HCT116 (cell line): ENCODE measurements around the gene ESRRB. TPM values are rescaled to one million over a fixed set of nuclear protein-coding genes. Genes with fewer than 3 reads are reported as not detected.

Source experiments
- ATAC-seq: fragments of 200-7000 bp; cut with Tn5 transposase; 2 replicates; pipeline ENCODE4 v1.9.1; 2020; ENCODE audit warnings: mild to moderate bottlenecking, moderate library complexity
- BruUV-seq: library from RNA; stranded (reverse); fragments of 400-500 nt; replicated peaks from 2 replicates; lab custom pipeline; 2021; lab: Mats Ljungman, UMichigan
- CTCF ChIA-PET: fragments of 300-600 bp; sonication (Branson Sonifier 250); formaldehyde crosslinking; loops from one replicate; lab custom pipeline; 2021; ENCODE audit warnings: antibody characterized with exemption; lab: Charles Lee
- POLR2A ChIA-PET: fragments of 300-600, 350-600 bp; sonication (Branson Sonifier 250); formaldehyde crosslinking; loops from one replicate; lab custom pipeline; 2021; ENCODE audit warnings: antibody characterized with exemption; lab: Charles Lee
- RAD21 ChIA-PET, 2 experiments: fragments of 300-600 bp; sonication (Branson Sonifier 250); formaldehyde crosslinking; loops; one replicate each; lab custom pipeline; 2023; ENCODE audit warnings: low total read pairs in 2 of 2; ENCODE audit not compliant: uncharacterized antibody in 2 of 2, unreplicated experiment in 2 of 2, low non-redundant PET in 1 of 2; lab: Charles Lee
- DNase-seq: peaks from one replicate; pipeline ENCODE4 v3.0.0-alpha.2; 2010; ENCODE audit warnings: low read depth, low spot score
- H2AFZ ChIP-seq: fragments of 200-600 bp; shearing (Covaris generic), sonication (generic); 2 replicates; pipeline ENCODE4 v1.6.1; 2017; ENCODE audit warnings: low read depth, mixed run types, mixed read lengths, antibody characterized with exemption, low read length; ENCODE audit not compliant: poor library complexity, severe bottlenecking
- H3K27ac ChIP-seq: 2 replicates; pipeline ENCODE4 v1.5.1; 2012; ENCODE audit warnings: low read depth, low read length
- H3K27me3 ChIP-seq: fragments of 200-600 bp; sonication (generic); 2 replicates; pipeline ENCODE4 v1.6.1; 2016; ENCODE audit warnings: mixed run types, low read length, mixed read lengths; ENCODE audit not compliant: insufficient read depth
- H3K36me3 ChIP-seq, 2 experiments: fragments of 200-500 bp in 1 of 2; fragments of 200-600 bp in 1 of 2; sonication (Bioruptor generic) in 1 of 2; sonication (generic) in 1 of 2; 2 replicates each; pipeline versions ENCODE4 v1.5.1 to v1.6.1; 2014 to 2016; ENCODE audit warnings: low read length in 2 of 2, inconsistent platforms in 1 of 2, mixed read lengths in 1 of 2, mixed run types in 1 of 2; ENCODE audit not compliant: insufficient read depth in 2 of 2, control insufficient read depth in 1 of 2
- H3K4me1 ChIP-seq, 2 experiments: fragments of 200-600 bp in 1 of 2; sonication (generic) in 1 of 2; 2 replicates each; pipeline versions ENCODE4 v1.5.1 to v1.6.1; 2012 to 2017; ENCODE audit warnings: low read length in 2 of 2, inconsistent platforms in 1 of 2, mild to moderate bottlenecking in 1 of 2, mixed read lengths in 1 of 2, mixed run types in 1 of 2, moderate library complexity in 1 of 2; ENCODE audit not compliant: insufficient read depth in 2 of 2, control insufficient read depth in 1 of 2
- H3K4me2 ChIP-seq: fragments of 200-600 bp; sonication (generic); 2 replicates; pipeline ENCODE4 v1.6.1; 2017; ENCODE audit warnings: mixed run types, low read length, mixed read lengths
- H3K4me3 ChIP-seq, 2 experiments: fragments of 200-600 bp in 1 of 2; sonication (generic) in 1 of 2; replicated peaks in 1 of 2; 2 replicates each; pipeline ENCODE4 v1.5.1; 2011 to 2016; ENCODE audit warnings: low read length in 2 of 2, control low read depth in 1 of 2, low read depth in 1 of 2, mild to moderate bottlenecking in 1 of 2, mixed read lengths in 1 of 2, mixed run types in 1 of 2
- H3K79me2 ChIP-seq: fragments of 200-600 bp; sonication (generic); 2 replicates; pipeline ENCODE4 v1.6.1; 2017; ENCODE audit warnings: mild to moderate bottlenecking, mixed run types, low read length, moderate library complexity, mixed read lengths; ENCODE audit not compliant: insufficient read depth
- H3K9ac ChIP-seq: fragments of 200-600 bp; sonication (generic); 2 replicates; pipeline ENCODE4 v1.6.1; 2016; ENCODE audit warnings: low read length, mixed read lengths
- H3K9me2 ChIP-seq: fragments of 200-600 bp; sonication (generic), shearing (Covaris generic); 2 replicates; pipeline ENCODE4 v1.6.1; 2017; ENCODE audit warnings: mixed run types, mild to moderate bottlenecking, moderate library complexity; ENCODE audit not compliant: insufficient read depth
- H3K9me3 ChIP-seq, 2 experiments: fragments of 200-500 bp in 1 of 2; fragments of 200-600 bp in 1 of 2; sonication (Bioruptor generic) in 1 of 2; sonication (generic) in 1 of 2; 2 replicates each; pipeline ENCODE4 v1.6.1; 2014 to 2017; ENCODE audit warnings: low read length in 2 of 2, mixed read lengths in 2 of 2, inconsistent platforms in 1 of 2, low read depth in 1 of 2, mild to moderate bottlenecking in 1 of 2, mixed run types in 1 of 2, moderate library complexity in 1 of 2; ENCODE audit not compliant: control insufficient read depth in 1 of 2, insufficient read depth in 1 of 2
- H4K20me1 ChIP-seq: fragments of 200-600 bp; sonication (generic), shearing (Covaris generic); 2 replicates; pipeline ENCODE4 v1.6.1; 2017; ENCODE audit warnings: mixed run types, mild to moderate bottlenecking, moderate library complexity; ENCODE audit not compliant: insufficient read depth
- CBX3 ChIP-seq: IDR thresholded peaks from 2 replicates; pipeline ENCODE4 v1.6.1; 2012; ENCODE audit warnings: low read depth
- CEBPB ChIP-seq: IDR thresholded peaks from 2 replicates; pipeline ENCODE4 v1.6.1; 2012; ENCODE audit warnings: low read depth
- EGR1 ChIP-seq: IDR thresholded peaks from 2 replicates; pipeline ENCODE4 v1.6.1; 2012; ENCODE audit warnings: low read depth
- ELF1 ChIP-seq: IDR thresholded peaks from 2 replicates; pipeline ENCODE4 v1.6.1; 2012; ENCODE audit warnings: low read depth, borderline replicate concordance
- EZH2 ChIP-seq: fragments of 200-600 bp; sonication (generic); IDR thresholded peaks from 2 replicates; pipeline ENCODE4 v1.6.1; 2017; ENCODE audit warnings: antibody characterized with exemption, mixed run types
- EZH2phosphoT487 ChIP-seq: fragments of 200-600 bp; IDR thresholded peaks from 2 replicates; pipeline ENCODE4 v1.6.1; 2018; ENCODE audit warnings: antibody characterized with exemption, borderline replicate concordance
- FOSL1 ChIP-seq: IDR thresholded peaks from 2 replicates; pipeline ENCODE4 v1.6.1; 2012; ENCODE audit warnings: low read depth
- JUND ChIP-seq: IDR thresholded peaks from 2 replicates; pipeline ENCODE4 v1.6.1; 2012
- POLR2A ChIP-seq: IDR thresholded peaks from 2 replicates; pipeline ENCODE4 v1.7.0; 2011; ENCODE audit warnings: borderline replicate concordance; ENCODE audit not compliant: insufficient read depth, insufficient read length; ENCODE audit errors: extremely low read depth
- RAD21 ChIP-seq: IDR thresholded peaks from 2 replicates; pipeline ENCODE4 v1.6.1; 2012; ENCODE audit warnings: low read depth, mild to moderate bottlenecking
- SIN3A ChIP-seq: IDR thresholded peaks from 2 replicates; pipeline ENCODE4 v1.6.1; 2012; ENCODE audit warnings: low read depth
- SP1 ChIP-seq: IDR thresholded peaks from 2 replicates; pipeline ENCODE4 v1.6.1; 2012; ENCODE audit warnings: low read depth
- SRF ChIP-seq: IDR thresholded peaks from 2 replicates; pipeline ENCODE4 v1.6.1; 2012; ENCODE audit warnings: low read depth
- YY1 ChIP-seq: IDR thresholded peaks from 2 replicates; pipeline ENCODE4 v1.6.1; 2011; ENCODE audit warnings: low read length, low read depth, moderate library complexity, mild to moderate bottlenecking; ENCODE audit not compliant: insufficient replicate concordance; ENCODE audit errors: extremely low read depth
- ZFX ChIP-seq: fragments of 450-650 bp; IDR thresholded peaks from 2 replicates; pipeline ENCODE4 v1.6.1; 2017
- ZNF274 ChIP-seq: fragments of 200-500 bp; sonication (Bioruptor generic); IDR thresholded peaks from 2 replicates; pipeline ENCODE4 v1.6.1; 2014; ENCODE audit warnings: mild to moderate bottlenecking, low read depth, low read length, inconsistent platforms
- intact Hi-C: fragments of 100-400 bp; cut with micrococcal nuclease; formaldehyde crosslinking; loops from 2 replicates; pipeline ENCODE4 v1.10.0; 2022
- total RNA-seq: library from RNA; stranded (reverse); gene quantifications from one replicate; pipeline ENCODE4 v1.2.1, GENCODE V29; 2021; ENCODE audit not compliant: unreplicated experiment
- TF ChIP-seq, protein P1 (sequence below): IDR thresholded peaks from 2 replicates; pipeline ENCODE4 v1.6.1; 2012; ENCODE audit warnings: low read depth
- TF ChIP-seq, protein P2 (sequence below): IDR thresholded peaks from 2 replicates; pipeline ENCODE4 v1.6.1; 2012
- TF ChIP-seq, protein P3 (sequence below): IDR thresholded peaks from 2 replicates; pipeline ENCODE4 v1.6.1; 2011; ENCODE audit warnings: mild to moderate bottlenecking, low read length, moderate library complexity; ENCODE audit not compliant: insufficient replicate concordance; ENCODE audit errors: extremely low read depth
- TF ChIP-seq, protein P4 (sequence below), 3 experiments: fragments of 200-600 bp in 1 of 3; sonication (generic) in 1 of 3; IDR thresholded peaks in 2 of 3; conservative IDR thresholded peaks in 1 of 3; 2 replicates each; pipeline ENCODE4 v1.5.1; 2012 to 2017; ENCODE audit warnings: low read depth in 2 of 3, low read length in 2 of 3, antibody characterized with exemption in 1 of 3, borderline replicate concordance in 1 of 3, control low read depth in 1 of 3, mild to moderate bottlenecking in 1 of 3, mixed read lengths in 1 of 3, mixed run types in 1 of 3, moderate library complexity in 1 of 3; ENCODE audit not compliant: insufficient read depth in 1 of 3

Gene ESRRB
- total RNA-seq, 1 experiment from 2014 or later: 1.9 TPM

GRCh38 chr14:76334316-76334715, 41.6 kb upstream of the ESRRB start (continued):
- TF ChIP-seq SRF (no peak), JUND (no peak), RAD21 (no peak), EGR1 (no peak), FOSL1 (no peak), POLR2A (no peak), EZH2 (no peak), SP1 (no peak)
- TF ChIP-seq, protein P1, sequence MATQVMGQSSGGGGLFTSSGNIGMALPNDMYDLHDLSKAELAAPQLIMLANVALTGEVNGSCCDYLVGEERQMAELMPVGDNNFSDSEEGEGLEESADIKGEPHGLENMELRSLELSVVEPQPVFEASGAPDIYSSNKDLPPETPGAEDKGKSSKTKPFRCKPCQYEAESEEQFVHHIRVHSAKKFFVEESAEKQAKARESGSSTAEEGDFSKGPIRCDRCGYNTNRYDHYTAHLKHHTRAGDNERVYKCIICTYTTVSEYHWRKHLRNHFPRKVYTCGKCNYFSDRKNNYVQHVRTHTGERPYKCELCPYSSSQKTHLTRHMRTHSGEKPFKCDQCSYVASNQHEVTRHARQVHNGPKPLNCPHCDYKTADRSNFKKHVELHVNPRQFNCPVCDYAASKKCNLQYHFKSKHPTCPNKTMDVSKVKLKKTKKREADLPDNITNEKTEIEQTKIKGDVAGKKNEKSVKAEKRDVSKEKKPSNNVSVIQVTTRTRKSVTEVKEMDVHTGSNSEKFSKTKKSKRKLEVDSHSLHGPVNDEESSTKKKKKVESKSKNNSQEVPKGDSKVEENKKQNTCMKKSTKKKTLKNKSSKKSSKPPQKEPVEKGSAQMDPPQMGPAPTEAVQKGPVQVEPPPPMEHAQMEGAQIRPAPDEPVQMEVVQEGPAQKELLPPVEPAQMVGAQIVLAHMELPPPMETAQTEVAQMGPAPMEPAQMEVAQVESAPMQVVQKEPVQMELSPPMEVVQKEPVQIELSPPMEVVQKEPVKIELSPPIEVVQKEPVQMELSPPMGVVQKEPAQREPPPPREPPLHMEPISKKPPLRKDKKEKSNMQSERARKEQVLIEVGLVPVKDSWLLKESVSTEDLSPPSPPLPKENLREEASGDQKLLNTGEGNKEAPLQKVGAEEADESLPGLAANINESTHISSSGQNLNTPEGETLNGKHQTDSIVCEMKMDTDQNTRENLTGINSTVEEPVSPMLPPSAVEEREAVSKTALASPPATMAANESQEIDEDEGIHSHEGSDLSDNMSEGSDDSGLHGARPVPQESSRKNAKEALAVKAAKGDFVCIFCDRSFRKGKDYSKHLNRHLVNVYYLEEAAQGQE: no peak

DNA sequence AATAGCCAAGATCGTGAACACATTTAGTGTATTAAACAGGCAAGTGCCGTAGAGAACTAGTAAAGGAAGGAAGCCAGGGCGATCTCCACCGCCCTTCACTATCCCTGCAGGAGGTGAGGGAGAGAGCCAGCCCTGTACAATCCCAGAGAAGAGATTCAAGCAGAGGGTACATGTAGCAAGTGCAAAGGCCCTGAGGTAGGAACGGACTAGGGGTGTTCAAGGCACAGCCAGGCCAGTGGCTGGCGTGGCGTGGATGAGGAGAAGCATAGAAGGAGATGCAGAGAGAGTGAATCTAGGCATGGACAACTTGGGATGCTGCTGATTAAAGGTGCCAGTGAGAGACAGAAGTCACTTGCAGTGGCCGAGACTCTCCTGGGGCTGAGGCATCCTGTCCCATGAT, 39.1 kb upstream of the ESRRB start:
- ChIA-PET POLR2A (no interaction called here), RAD21 (no interaction called here), CTCF (no interaction called here)
- no peaks in the 10 kb centered on the region for H3K9me3 ChIP-seq
- no peaks in the 10 kb centered on the region for H3K79me2 ChIP-seq
- H3K9ac ChIP-seq: no peak overlapping the region
- H4K20me1 ChIP-seq: no peaks in the 10 kb centered on the region
- BruUV-seq: no TSS peak
- H3K9me2 ChIP-seq: no peaks in the 10 kb centered on the region
- no peak for DNase-seq
- H3K4me1 ChIP-seq: no peaks in the 10 kb centered on the region
- H3K4me3 ChIP-seq: no peak overlapping the region
- no peaks in the 10 kb centered on the region for H3K27me3 ChIP-seq
- no peak for ATAC-seq
- intact Hi-C loops: no loop called here
- H3K4me2 ChIP-seq: no peak overlapping the region
- no peaks in the 10 kb centered on the region for H3K36me3 ChIP-seq
- H3K27ac ChIP-seq: no peak overlapping the region
- no peak overlapping the region for H2AFZ ChIP-seq
- TF ChIP-seq JUND: no peak
- TF ChIP-seq YY1: no peak
- no peak for TF ChIP-seq ZFX
- no peak for TF ChIP-seq RAD21
- no peak for TF ChIP-seq POLR2A
- no peak for TF ChIP-seq ELF1
- no peak for TF ChIP-seq SIN3A
- TF ChIP-seq, protein P2, sequence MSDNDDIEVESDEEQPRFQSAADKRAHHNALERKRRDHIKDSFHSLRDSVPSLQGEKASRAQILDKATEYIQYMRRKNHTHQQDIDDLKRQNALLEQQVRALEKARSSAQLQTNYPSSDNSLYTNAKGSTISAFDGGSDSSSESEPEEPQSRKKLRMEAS: no peak
- TF ChIP-seq, protein P3, sequence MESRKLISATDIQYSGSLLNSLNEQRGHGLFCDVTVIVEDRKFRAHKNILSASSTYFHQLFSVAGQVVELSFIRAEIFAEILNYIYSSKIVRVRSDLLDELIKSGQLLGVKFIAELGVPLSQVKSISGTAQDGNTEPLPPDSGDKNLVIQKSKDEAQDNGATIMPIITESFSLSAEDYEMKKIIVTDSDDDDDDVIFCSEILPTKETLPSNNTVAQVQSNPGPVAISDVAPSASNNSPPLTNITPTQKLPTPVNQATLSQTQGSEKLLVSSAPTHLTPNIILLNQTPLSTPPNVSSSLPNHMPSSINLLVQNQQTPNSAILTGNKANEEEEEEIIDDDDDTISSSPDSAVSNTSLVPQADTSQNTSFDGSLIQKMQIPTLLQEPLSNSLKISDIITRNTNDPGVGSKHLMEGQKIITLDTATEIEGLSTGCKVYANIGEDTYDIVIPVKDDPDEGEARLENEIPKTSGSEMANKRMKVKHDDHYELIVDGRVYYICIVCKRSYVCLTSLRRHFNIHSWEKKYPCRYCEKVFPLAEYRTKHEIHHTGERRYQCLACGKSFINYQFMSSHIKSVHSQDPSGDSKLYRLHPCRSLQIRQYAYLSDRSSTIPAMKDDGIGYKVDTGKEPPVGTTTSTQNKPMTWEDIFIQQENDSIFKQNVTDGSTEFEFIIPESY: no peak
- TF ChIP-seq FOSL1: no peak
- TF ChIP-seq ZNF274: no peak
- no peak for TF ChIP-seq EGR1
- TF ChIP-seq, protein P4, sequence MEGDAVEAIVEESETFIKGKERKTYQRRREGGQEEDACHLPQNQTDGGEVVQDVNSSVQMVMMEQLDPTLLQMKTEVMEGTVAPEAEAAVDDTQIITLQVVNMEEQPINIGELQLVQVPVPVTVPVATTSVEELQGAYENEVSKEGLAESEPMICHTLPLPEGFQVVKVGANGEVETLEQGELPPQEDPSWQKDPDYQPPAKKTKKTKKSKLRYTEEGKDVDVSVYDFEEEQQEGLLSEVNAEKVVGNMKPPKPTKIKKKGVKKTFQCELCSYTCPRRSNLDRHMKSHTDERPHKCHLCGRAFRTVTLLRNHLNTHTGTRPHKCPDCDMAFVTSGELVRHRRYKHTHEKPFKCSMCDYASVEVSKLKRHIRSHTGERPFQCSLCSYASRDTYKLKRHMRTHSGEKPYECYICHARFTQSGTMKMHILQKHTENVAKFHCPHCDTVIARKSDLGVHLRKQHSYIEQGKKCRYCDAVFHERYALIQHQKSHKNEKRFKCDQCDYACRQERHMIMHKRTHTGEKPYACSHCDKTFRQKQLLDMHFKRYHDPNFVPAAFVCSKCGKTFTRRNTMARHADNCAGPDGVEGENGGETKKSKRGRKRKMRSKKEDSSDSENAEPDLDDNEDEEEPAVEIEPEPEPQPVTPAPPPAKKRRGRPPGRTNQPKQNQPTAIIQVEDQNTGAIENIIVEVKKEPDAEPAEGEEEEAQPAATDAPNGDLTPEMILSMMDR (IDR thresholded peaks at IDR 0.05 in 2 of 3, conservative IDR thresholded peaks at IDR 0.05 in 1 of 3; ENCODE audit: borderline replicate concordance in 1 of 3, insufficient read depth in 1 of 3, low read depth in 2 of 3, low read length in 2 of 3): no peak
- TF ChIP-seq CBX3: no peak
- no peak for TF ChIP-seq CEBPB
- TF ChIP-seq SP1: no peak
- TF ChIP-seq EZH2phosphoT487: no peak
- TF ChIP-seq EZH2: no peak
